Measurements from ENCODE around the gene ZNF236.

- no peak for TF ChIP-seq POLR2A (IDR thresholded peaks at IDR 0.05; ENCODE audit: control extremely low read depth in 1 of 2, low read depth in 2 of 2, low read length in 2 of 2)
- TF ChIP-seq, protein P1, sequence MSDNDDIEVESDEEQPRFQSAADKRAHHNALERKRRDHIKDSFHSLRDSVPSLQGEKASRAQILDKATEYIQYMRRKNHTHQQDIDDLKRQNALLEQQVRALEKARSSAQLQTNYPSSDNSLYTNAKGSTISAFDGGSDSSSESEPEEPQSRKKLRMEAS (IDR thresholded peaks at IDR 0.05) = no peak
These were observed 22.6 kb downstream of the ZNF236 start for GRCh38 chr18:76844742-76845477.

Measured in H1 (cell line).